Hematopoietic multipotent progenitor cell treated with erythropoietin and hydrocortisone succinate and interleukin-3 and kit ligand, for 17 days (in vitro differentiated cells): ENCODE data around the gene CDC42EP2.
A peak's percentile ranks its signal among the peaks of the same experiment; 100 is the strongest.

Experiments
- DNase-seq: peaks from one replicate; pipeline ENCODE4 v3.0.0-alpha.2; 2015; ENCODE audit warnings: low spot score

The CDC42EP2 gene

DNA sequence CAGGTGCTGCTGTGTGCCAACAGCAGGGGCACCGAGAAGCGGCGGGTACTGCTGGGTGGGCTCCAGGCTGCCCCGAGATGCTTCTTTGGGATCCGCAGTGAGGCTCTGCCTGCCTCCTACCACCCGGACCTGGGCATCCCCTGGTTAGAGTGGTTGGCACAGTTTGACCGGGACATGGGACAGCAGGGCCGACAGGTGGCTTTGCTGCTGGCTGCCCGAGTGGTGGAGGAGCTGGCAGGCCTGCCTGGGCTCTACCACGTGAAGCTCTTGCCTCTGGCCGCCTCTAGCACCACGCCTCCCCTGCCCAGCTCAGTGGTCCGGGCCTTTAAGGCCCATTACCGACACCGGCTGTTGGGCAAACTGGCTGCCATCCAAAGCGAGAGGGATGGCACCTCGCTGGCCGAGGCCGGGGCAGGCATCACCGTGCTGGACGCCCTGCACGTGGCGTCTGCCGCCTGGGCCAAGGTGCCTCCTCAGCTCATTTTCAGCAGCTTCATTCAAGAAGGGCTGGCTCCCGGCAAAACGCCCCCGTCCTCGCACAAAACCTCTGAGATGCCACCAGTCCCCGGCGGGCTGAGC, 41.8 kb downstream of the CDC42EP2 start:
- no peak for DNase-seq

DNA sequence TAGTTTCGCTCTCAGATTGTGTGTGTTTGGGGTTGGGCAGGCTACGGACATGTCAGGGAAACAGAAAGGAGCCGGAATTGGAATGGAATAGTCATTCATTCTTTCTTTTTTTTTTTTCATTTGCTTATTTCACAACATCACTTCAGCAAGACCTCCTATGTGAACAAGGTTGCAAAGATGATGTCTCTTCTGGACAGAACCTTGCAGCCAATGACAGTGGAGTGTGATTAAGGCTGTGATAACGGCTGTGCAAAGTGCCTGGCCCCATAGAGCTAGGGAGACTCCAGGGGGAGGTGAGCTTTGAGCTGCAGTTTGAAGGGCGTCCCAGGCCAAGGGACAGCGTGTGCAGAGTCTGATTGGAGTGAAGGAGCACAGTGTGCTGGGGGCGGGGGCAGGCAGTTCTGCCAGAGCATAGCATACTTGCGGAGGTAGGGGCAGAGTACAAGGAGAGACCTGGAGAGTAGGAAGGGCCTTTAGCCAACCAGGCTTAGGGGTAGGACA, 43.2 kb downstream of the CDC42EP2 start:
- DNase-seq, result no peak

DNA sequence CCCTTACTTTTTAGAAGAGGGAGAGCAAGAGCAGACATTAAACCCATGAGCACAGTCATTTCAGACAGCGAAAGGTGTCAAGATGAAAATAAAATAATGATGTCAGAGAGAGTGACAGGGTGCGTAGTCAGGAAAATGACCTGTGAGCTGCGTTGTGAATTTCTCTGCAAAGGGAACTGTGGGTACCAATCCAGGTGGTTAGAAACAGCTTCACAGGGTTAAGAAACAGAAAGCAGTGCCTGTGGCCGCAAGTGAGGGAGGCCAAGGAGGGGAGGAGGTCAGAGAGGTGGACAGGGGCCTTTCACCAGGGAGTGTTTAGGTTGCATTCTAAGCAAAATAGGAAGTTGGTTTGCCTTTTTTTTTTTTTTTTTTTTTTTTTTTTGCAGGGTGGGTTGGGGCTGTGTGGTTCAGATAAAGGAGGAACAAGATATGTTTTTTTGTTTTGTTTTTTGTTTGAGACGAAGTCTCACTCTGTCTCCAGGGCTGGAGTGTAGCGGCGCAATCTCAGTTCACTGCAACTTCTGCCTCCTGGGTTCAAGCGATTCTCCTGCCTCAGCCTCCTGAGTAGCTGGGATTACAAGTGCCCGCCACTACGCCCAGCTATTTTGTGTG, 47.8 kb downstream of the CDC42EP2 start:
- DNase-seq, result no peak

DNA sequence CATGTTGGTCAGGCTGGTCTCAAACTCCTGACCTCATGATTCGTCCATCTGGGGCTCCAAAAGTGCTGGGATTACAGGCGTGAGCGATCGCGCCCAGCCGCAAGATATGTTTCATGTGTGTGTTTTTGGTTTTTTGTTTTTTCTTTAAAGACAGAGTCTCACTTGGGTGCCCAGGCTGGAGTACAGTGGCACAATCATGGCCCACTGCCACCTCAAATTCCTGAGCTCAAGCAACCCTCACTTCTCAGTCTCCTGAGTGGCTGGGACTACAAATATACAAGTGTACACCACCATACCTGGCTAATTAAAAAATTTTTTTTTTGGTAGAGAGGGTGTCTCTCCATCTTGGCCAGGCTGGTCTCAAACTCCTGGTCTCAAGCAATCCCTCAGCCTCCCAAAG, 48.3 kb downstream of the CDC42EP2 start:
- DNase-seq, result no peak

DNA sequence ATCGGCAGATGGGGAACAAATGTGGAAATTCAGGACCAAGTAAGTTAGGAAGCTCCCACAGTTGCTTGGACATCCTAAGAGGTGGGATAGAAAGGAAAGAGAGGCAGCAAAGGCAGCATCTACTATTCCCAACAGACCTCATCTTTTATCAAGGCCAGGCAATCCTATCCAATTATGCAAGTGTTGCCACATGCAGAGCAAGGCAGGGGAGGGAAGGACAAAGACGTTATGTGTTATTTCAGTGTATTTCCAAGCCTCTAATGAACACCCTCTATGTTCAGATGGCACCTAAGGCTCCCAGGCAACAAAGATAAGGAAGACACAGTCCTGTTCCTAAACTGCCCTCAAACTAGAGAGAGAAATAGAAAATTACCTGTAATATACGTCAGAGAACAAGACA, 49.1 kb downstream of the CDC42EP2 start:
- no peak for DNase-seq

DNA sequence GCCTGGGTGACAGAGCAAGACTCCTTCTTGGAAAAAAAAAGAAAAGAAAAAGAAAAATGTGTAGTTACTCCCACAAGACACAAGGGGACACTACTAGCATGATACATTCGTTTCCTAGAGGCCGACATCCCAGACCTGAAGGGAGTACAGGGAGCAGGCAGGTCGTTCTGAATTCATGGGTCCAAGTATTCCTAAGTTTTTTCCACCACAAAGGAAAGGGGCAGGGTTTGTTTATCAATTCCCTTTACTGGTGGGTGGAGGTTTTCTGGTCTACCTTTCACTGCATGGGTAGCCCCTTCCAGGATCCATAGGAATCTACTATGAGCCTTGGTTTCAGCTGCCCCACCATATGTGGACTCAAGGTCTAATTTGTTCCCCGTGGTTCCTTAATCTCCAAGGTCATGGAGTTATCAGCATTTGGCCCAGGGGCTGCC, 51.7 kb downstream of the CDC42EP2 start:
- DNase-seq, result peak; percentile 88

DNA sequence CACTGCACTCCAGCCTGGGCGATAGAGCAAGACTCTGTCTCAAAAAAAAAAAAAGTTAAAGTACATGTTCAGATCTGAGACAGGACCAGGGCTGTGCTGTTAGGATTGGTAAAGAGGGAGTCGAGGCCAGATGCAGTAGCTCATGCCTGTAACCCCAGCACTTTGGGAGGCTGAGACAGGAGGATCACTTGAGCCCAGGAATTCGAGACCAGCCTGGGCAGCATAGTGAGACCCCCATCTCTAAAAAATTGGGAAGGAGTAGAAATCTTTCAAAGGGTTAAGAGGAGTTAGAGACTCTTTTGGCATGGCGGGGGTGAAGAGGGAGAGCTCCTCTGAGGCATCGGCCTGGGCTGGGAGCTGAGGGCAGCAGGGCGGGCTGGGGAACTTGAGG, 56.0 kb downstream of the CDC42EP2 start:
- no peak for DNase-seq
